ENCODE results near the gene DNAJC28. TPM values are rescaled to one million over a fixed set of nuclear protein-coding genes. Genes with fewer than 3 reads are reported as not detected.

DNAJC28 gene
- total and polyA plus RNA-seq, 2 donors (not counting 1 experiment from before 2014, with no cell fraction given), result 0.30 to 2.5 TPM

- Histone ChIP-seq H3K4me1 (ENCODE audit: control insufficient read depth in 2 of 2, insufficient read depth in 2 of 2, low read length in 2 of 2) (peaks cover 12 to 14% of the 10 kb centered on the region in 2 donors), H3K4me3 (ENCODE audit: control extremely low read depth in 1 of 5, extremely low read depth in 1 of 5, insufficient read depth in 1 of 5, low read depth in 2 of 5, low read length in 4 of 5) (peak within 1 kb of the TSS; percentile 70 to 91 (median 78)), H3K4me2 (replicated peaks; ENCODE audit: low read depth, low read length, poor library complexity, severe bottlenecking) (peak within 1 kb of the TSS; percentile 81), H3K9me3 (ENCODE audit: control extremely low read depth in 1 of 3, control insufficient read depth in 2 of 3, insufficient read depth in 1 of 3, low read length in 2 of 3) (no peaks in the 10 kb centered on the region), H3K9ac (ENCODE audit: low read length) (peak within 1 kb of the TSS; percentile 75), H3K27ac (ENCODE audit: low read length in 2 of 2) (peak within 1 kb of the TSS; percentile 56 to 95), H4K20me1 (ENCODE audit: control insufficient read depth, insufficient read depth, low read length, poor library complexity, severe bottlenecking) (no peaks in the 10 kb centered on the region), H3K79me2 (ENCODE audit: control insufficient read depth, insufficient read depth, low read length) (peaks cover 22% of the 10 kb centered on the region), H3K27me3 (replicated peaks in 1 of 4; ENCODE audit: control extremely low read depth in 1 of 4, control insufficient read depth in 3 of 4, insufficient read depth in 4 of 4, low read length in 3 of 4) (no peaks in the 10 kb centered on the region), H3K36me3 (replicated peaks in 1 of 2; ENCODE audit: control extremely low read depth in 1 of 2, control insufficient read depth in 1 of 2, extremely low read depth in 1 of 2, insufficient read depth in 2 of 2, low read length in 1 of 2) (no peaks in the 10 kb centered on the region), H2AFZ (ENCODE audit: insufficient read depth, low read depth, low read length, poor library complexity, severe bottlenecking) (peak within 1 kb of the TSS; percentile 89)
- POLR2A ChIA-PET, result interaction anchor here (0.6 to 2.7 kb wide), 13 partner anchors 10 to 708 kb away, joined by 3 to 44 read pairs (median 6); partner anchors contain the start of genes DNAJC28, DONSON, GART and IL10RB
- Mint-ChIP-seq H3K27ac (peak within 1 kb of the TSS; percentile 95), H3K9me3 (ENCODE audit: insufficient read depth) (no peaks in the 10 kb centered on the region), H3K27me3 (no peaks in the 10 kb centered on the region), H3K4me3 (peak within 1 kb of the TSS; percentile 94), H3K4me1 (peaks cover 17% of the 10 kb centered on the region)
- peak; percentile 96 for DNase-seq
- whole genome bisulfite sequencing (ENCODE audit: insufficient coverage), result under 1% methylated on average over 93 of the region's 93 CpGs
- ATAC-seq (ENCODE audit: low read depth), result peak; percentile 85
- intact Hi-C loops (cut with micrococcal nuclease), result loop anchor here (1.0 to 10.0 kb wide), 6 partner anchors 11 to 1085 kb away; partner anchors contain the start of genes CFAP298, DNAJC28, GART and ITSN1
- TF ChIP-seq EZH2 (IDR thresholded peaks at IDR 0.05; ENCODE audit: borderline replicate concordance, insufficient read depth, low read depth, low read length, poor library complexity, severe bottlenecking) (no peak), CTCF (IDR thresholded peaks at IDR 0.05) (peak; percentile 40)
- CTCF ChIA-PET, result interaction anchor here (0.6 to 2.6 kb wide), 17 partner anchors 9 to 709 kb away, joined by 3 to 18 read pairs (median 4); partner anchors contain the start of genes DNAJC28, GART, IFNAR1 and PAXBP1
Observed at GRCh38 chr21:33479679-33480480, 11.6 kb downstream of the DNAJC28 start, which contains the start of gene TMEM50B. Gene TMEM50B (minus strand): TSS chr21:33479974. CDS start chr21:33468885, 11,089 bp downstream.
